GM04504 (cell line): ENCODE results near the gene MAP3K14.
"Not testable (repeated sequence)": the region's sequence is repeated elsewhere in the genome, so short reads cannot be mapped to it uniquely, and the experiment has no call there.

Experiments used
- DNase-seq: peaks from one replicate; pipeline ENCODE4 v3.0.0-alpha.2; 2012; ENCODE audit warnings: low read depth

MAP3K14 gene

DNA sequence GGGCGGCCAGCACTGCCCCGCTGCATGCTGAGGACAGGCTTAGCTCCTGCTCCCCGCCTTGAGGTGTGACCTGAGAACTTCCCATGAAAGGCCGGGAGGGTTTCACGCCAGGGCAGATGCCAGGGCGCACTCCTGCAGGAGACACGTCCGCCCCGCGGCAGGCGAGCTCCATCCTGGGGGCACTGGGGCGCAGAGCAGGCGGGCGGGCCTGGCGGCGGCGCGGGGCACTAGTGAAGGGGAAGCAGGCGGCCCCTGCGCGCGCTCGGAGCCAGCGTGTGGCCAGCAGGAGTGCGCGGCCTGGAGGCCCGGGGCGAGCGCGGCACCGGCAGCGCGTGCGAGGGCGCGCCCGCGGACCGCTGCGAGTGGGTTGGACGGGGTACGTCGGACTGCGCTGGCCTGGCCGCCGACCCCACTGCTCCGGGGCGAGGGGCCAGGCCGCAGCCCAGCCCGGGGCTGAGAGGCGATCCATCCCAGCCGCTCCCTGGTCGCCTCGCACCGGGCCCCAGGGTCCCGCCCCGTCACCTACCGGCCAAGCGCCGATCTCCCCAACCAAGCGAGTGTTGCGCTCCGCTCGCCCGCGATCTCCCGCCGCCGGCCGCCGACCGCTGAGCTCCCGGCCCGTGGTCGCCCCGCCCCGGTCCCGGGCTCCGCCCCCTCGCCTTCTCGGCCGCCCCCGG lies at the start of gene MAP3K14:
Gene MAP3K14, minus strand, starts transcription at position 587 of the 677 bp plus-strand sequence. CDS start 26,275 bp downstream, outside the sequence.
- DNase-seq: no peak

DNA sequence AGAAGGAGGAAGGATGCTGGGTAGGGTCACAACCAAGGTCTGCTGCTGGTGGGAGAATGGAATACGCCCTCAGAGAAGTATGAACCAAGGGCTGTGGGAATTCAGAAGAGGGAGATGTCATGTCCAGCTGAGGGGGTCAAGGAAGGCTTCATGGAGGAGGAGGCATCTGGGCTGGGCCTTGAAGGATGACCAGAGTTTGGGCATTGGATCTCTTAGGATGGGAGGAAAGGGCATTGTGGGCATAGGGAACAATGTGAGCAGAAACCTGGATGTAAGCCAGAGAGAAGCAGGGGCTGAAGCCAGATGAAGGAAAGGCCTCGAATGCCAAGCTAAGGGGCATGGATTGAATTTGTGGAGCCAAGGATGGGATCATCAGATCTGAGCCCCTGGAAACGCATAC lies 49.2 kb upstream of the MAP3K14 start:
- no peak for DNase-seq

DNA sequence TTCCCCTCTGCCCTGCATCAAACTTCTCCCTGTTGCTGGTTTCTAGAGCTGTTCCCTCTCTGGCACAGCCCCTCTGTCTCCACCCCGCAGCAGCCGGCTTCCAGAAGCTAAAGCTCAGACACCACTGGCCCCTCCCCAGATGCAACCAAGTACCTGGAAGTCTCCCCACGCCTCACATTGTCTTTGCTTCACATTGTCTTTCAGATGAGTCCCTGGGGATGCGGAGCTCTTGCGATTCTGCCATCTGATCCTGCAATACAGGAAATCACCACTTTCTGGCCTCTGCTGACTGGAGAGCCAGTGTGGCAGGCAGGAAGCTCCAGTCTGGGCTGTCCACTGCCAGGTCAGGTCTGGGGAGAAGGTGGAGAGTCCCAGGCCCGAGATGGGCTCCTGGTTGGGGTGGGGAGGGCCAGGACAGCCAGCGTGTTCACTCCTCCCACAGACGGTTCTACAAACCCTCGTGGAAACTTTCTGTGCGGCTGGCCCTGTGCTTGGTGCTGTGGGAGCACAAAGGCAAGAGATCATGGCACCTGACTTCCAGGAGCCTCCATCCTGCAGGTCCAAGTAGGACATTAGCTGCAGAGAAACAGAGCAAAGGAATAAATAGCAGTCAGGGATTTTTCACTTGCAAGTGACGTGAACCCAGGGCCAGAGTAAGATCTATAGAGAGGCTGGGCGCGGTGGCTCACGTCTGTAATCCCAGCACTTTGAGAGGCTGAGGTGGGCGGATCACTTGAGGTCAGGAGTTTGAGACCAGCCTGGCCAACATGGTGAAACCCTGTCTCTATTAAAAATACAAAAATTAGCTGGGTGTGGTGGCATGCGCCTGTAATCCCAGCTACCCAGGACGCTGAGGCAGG lies 47.9 kb upstream of the MAP3K14 start:
- DNase-seq: no peak

DNA sequence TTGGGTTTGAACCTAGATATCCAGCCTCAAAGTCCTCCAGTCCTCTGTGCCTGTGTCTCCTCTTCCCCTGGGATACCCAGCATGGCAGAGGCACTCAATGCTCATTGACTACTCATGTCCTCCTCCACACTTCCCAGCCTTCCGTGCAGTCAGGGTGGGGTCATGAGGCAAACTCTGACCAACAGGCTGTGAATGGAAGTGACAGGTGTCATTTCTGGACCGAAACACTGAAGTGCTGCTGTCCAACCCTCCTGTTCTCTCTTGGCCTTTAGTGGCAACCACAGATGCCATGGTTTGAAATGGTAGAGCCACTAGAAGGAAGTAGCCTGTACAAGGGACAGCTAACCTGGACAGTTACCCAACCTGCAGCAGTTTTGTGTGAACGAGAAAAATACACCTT lies 46.7 kb upstream of the MAP3K14 start:
- DNase-seq: no peak

DNA sequence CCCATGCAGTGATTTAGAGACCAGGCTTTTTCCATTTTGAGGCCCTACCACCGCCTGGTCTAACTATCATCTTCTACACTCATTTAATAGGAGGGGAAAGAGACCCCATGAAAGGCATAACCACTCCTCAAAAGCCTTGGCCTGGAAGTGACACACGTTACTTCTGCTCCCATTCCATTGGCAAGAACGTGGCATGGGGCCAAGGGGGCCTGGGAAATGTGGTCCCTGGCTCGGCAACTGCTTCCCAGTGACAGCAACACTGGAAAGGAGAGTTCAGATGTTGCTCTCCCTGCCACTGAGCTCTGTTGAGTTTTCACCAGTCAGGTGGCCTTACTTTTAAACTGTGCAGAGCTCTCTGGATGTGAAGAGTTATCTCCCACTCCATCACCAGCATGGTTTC lies 45.2 kb upstream of the MAP3K14 start:
- DNase-seq: no peak

DNA sequence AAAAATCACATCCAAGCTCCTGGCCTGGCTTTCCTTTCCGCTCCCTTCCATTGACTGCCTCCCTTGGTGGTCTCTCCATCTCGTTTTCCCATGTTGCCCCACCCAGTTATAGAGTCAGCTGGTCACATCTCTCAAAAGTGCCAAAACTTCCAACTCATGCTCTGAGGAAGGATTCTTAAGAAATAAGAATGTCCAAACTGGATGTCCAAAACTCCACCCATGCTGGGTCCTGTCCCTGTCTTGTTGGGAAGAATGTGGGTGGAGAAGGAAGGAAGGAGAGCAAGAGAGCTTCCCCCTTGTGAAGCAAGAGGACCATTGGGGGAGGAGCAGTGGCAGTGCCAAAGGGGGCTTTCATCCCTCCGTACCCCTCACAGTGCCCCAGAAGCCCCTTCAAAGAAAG lies 44.6 kb upstream of the MAP3K14 start:
- no peak for DNase-seq

DNA sequence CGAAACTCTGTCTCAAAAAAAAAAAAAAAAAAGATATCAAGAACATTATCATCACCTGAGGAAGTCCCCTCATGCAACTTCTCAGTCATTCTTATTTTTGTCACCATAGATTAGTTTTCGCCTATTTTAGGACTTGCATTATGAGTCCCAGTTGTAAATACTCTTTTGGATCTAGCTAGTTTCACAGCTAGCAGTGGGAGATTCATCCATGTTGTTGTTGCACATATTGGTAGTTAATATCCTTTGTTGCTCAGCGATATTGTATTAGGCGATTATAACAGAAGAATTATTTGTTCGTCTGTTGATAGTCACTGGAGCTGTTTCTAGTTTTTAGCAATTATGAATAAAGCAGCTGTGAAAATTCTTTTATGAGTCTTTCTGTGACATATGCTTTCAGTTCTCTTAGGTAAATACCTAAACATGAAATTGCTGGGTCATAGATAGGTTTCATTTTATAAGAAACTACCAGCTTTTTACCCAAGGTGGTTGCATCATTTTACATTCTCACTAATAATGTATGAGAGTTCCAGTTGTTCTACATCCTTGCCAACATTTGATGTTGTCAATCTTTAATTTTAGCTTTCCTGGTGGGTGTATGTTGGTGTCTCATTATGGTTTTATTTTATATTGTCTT lies 40.7 kb upstream of the MAP3K14 start:
- no peak for DNase-seq

DNA sequence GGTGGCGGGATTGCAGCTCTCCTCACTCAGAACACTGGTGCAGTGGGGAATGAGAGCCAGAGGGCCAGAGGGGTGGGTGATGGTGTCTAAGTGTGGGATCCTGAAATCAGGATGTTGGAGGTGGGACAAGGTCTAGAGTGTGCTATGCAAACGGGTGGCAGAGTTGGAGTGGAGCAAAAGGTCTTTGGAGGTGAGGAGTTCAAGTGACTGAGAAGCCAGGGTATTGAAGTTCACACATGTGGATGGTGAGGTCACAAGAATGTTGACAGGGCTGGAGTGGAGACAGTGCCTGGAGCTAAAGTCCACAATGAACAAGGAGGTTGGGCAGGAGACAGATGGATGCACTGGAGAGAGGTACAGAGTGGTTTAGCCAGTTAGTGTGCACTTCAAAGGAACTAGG lies 38.3 kb upstream of the MAP3K14 start:
- no peak for DNase-seq

DNA sequence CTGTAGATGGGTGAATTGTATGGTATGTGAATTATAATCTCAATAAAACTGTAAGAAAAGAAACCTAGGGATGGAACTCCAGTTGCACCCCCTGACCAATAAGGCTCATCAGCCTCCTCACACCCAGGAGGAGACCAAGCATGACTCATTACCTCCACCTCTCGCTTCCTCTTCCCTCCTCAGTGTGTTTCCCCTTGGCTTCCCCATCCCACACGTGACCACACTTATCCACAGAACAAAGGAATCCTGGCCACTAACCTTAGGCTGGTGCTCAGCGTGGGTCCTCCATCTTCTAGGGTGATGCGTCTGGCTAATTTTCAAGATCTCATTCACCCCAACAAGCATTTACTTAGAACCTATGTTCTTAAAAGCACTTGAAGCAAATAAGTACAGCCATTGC lies 36.2 kb upstream of the MAP3K14 start:
- DNase-seq: no peak

DNA sequence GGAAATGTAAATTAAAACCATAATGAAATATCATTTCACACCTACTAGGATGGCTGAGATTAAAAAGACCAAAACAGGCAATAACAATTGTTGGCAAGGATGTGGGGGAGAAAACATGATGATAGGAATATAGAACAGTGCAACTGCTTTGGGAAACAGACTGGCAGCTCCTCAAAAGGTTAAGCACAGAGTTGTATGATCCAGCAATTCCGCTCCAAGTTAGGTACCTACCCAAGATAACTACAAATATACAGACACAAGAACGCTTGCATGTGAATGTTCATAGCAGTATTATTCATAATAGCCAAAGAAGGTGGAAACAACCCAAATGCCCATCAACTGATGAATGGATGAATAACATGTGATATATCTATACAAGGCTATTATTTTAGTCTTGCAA lies 35.0 kb upstream of the MAP3K14 start:
- DNase-seq: no peak

DNA sequence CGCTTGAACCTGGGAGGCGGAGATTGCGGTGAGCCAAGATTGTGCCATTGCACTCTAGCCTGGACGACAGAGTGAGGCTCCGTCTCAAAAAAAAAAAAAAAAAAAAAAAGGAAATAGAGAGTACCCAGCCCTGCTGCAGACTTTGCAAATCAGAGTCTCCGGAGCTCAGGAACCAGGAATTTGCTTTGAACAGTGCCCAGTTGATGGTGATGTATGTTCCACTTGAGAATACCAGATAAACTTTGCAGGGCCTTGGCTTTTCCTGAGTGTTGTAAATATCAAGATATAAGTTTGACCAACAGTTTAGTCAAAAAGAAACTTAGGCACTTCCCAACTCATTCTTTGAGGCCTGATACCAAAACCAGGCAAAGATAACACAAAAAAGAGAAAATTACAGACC lies 30.6 kb upstream of the MAP3K14 start:
- DNase-seq: no peak

DNA sequence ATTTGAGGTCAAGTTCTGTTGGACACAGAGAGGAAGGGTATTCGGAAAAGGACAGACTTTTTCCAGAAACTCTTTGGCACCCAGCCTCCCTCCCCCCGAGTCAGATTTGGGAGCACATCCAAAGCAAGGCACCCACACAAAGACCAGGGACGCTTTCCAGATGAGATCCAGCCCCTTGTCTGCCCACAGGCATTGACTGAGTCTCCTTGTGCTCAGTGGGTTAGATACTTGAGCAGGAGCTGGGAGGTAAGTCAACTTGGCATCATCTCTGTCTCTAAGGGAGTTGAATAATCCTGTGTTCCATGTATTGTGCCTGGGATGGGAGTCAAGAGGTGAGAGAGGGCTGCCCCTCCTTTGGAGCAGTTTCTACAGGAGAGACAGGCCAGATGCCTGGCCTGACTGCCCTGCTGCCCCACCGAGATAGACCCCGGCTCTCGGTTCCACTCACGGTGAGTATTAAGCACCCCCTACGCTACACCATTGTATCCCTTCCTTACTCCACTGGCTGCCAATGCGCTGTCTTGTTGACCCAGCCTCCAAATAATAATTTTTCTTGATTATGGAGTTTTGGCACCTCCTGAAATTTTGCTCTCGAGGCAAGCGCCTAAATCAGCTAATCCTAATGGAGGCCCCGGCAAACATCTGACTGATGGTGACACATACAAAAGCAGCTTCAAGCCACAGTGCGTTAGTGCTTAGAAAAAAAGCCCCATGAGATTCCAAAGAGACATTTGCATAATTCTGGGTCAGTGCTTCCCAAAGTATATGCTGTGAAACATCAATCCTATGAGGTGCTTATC lies 29.6 kb upstream of the MAP3K14 start:
- no peak for DNase-seq

DNA sequence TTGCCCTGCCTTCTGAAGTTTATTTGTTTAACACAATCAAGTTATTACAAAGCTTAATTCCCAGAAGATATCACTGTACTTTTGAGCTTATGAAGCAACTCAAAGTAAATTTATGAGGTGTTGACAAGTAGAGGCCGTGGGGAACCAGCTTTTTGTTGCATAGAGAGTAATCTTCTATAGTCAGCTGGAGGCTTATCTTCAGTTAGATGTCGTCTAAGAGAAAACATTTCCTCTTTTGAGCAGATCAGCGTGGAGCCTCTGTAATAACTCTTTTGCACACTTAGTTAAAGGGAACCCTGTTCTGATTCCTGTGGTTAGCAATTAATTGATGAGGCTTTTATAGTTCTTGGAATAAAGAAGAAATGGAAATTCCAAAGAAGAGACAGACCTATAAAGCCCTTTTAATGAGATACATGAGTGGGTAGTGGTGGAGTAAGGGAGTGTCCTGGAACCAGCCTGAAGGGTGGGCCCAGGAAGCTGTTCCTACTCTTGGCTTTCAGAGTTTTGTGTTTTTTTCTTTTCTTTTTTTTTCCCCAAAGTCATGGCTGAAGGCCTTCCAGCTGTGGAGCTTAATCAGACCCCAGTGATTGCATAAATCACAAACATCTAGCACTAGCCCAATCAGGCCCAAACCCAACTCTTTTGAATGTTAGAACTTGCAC lies 28.9 kb upstream of the MAP3K14 start:
- DNase-seq: peak; percentile 90

DNA sequence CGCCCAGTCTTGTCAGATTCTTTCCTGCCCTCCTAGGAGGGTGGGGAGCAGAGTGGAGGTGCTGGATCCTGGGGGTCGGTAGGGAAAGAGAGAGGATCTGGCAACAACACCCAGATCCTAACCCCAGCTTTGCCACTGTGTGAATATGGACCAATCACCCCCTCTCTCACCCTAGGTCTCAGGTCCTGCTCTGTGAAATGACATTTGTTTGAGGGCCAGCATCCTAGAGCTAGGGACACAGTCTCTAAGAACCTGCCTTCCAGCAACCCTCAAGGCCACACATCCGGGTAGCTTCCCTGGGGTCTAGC lies 28.4 kb upstream of the MAP3K14 start:
- no peak for DNase-seq

DNA sequence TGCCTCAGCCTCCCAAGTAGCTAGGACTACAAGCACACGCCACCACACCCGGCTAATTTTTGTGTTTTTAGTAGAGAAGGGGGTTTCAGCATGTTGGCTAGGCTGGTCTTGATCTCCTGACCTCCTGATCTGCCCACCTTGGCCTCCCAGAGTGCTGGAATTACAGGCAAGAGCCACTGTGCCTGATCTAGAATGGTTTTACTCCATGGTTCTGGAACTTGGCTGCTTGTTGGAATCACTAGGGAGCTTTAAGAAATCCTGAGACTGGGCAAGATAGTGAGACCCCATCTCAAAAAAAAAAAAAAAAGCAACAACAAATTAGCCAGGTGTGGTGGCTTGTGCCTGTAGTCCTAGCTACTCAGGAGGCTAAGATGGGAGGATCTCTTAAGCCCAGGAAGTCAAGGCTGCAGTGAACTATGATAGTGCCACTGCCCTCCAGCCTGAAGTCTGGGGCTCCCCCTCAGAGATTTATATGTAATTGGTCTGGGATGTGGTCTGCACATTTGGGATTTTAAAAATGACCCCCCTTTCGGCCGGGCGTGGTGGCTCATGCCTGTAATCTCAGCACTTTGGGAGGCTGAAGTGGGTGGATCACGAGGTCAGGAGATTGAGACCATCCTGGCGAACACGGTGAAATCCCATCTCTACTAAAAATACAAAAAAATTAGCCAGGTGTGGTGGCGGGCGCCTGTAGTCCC lies 27.3 kb upstream of the MAP3K14 start:
- DNase-seq: not testable (repeated sequence)

DNA sequence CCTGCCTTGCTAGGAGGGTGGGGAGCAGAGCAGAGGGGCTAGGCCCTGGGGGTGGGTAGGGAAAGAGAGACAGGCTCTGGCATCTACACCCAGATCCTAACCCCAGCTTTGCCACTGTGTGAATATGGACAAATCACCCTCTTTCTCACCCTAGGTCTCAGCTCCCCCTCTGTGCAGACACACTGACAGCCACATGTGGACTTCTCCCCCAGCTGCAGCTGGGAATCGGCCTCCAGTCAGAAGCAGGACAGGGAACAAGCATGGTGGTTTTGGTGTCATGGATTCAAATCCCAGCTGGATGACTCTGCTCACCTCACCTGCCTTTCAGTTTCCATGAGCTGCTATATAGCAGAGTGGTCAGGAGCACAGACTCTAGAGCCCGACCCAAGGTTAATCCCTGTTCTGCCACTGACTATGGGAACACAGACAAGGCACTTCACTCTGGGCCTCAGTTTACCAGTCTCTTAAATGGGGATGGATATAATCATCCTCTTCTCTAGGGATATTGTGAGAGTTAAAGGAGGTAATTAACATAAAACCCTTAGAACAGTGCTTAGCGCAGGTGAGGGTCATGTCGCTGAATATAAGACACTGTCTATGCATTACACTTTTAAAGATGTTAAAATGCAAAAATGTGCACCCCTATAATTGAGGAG lies 26.2 kb upstream of the MAP3K14 start:
- no peak for DNase-seq

DNA sequence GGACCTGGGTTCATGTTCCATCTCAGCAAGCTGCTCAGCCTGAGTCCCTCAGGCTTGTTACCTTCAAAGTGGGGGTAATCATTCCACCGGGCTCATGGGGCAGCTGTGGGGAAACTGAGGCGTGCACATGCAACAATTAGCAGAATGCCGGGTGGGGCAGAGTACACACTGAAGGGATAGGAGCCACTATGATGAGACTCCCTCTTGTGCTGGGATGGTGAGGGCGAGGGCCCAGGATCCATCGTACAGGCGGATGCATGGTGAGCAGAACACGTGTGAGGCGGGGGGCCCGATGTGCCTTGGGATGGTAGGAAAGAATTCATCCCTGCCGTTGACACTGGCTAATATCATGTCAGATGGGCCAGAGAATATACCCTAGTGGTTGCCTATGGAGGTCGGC lies 25.5 kb upstream of the MAP3K14 start:
- DNase-seq: no peak

DNA sequence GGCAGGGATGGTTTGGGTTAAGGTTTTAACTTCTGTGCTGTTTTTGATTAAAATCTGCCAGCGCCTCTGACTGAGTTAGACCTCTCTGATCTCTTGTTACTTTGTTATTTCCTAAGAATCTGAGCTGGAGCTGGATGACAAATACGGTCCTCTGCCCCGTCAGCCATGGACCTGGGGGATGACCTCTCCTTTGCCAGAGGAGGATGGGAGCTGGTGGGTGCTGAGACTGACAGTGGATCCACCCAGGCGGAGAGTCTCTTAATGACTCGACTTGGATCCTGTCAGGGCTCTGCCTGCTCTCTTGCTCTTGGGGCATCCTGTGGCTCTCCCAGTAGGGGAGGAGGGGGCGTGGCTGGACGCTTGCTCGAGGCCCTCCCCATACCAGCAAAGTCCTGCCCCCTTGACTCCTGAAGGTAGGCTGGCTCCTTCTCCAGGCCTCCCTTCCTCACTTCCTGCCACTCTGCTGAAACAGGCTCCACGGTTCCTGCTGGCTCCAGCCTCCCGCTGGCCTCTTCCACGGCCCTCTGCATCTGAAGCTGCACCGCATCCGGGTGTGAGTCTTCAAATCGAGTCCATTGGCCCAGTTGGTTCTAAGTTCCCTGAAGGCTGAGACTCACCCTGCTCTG lies 24.8 kb upstream of the MAP3K14 start:
- DNase-seq: peak; percentile 75

DNA sequence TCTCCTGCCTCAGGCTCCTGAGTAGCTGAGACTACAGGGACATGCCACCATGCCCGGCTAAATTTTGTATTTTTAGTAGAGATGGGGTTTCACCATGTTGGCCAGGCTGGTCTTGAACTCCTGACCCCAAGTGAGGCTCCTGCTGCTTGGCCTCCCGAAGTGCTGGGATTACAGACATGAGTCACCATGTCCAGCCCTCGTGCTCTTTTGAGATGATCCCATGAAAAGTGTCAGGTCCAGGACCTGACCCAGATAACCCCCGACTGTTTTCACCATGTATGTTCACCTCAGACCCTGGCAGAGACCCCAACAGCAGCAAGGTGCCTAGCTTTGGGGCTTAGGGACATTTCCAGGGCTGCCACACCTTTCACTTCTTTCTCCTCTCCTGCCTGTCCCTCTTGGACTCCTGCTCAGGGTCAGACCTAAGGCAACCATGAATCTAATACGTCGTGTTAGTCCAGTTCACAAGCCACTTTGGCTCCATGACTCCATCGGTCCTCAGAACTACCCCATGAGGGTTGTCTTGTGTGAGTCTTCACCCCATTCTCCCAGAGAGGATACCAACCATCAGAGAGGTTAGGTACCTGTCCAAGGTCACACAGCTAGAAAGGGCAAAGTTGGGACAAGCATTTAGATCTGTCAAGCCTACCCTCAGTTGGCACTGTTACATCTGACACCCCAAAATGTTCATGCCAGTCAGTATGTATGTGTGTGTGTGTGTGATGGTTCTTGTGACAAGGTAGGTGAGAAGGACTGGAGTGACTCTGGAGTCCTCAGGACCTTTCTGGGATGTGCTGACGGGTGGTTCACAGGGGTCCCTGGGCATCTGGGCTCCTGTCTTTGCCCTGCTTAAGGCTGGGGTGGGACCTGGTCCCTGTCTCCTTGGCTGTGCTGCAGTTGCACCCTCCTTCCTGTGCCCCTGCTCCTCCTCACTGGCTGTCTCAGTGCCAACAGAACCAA lies 23.1 kb upstream of the MAP3K14 start:
- DNase-seq: no peak
